ENCODE data around the gene ARHGAP26.

The ARHGAP26 gene

DNA sequence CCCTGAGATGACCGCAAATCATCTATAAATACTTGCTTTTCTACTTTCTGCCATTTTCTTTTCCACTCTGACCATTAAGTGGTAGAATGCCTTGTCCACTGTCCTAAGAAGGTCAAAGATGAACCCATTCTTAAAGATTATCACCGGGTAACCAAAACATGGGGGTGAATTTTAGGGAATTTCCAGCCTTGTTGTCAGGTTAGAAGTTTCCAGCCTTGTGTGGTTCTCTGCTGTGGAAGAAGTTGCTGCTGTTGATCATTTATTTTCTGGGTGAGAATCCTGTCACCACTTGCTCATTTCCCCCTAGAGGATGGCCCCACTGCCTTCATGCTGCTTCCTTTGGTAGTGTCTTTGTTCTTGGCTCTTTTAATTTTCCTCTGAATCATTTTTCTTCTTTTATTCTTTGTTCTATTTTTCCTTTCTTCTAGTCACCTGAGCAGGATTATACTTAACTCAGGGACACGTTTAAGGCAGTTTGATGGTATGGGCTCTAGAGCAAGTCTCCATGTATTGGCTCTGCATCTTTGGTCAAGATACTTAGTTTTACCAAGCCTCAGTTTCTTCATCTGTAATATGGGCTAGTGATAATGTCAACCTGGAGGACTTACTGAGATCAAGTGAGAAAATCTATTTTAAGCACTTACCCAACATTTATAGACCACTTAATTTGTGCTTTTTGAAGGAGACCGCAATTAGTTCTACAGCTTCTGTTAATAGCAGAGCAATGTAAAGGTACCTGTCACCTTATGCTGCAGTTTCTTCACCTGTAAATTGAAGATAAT lies 266.2 kb downstream of the ARHGAP26 start:
- DNase-seq (ENCODE audit: low read depth in 2 of 2), result no peak

DNA sequence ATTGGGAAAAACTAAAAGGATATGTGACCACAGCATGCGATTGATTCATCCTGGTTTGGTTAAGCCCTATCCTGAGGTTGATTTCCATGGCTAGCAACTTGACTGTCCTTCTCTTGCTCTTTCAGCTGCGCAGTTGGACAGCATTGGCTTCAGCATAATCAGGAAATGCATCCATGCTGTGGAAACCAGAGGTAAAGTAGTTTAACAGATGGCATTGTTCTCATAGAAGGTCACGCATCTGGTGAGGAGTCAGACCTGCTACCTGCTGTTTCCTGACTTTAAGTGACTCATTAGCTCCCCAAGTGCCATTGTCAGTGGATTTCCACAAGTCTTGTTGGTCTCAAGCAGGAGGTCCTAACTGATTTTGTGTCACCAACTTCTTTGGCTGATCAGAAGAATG lies 266.9 kb downstream of the ARHGAP26 start:
- DNase-seq (ENCODE audit: low read depth in 2 of 2), result no peak

DNA sequence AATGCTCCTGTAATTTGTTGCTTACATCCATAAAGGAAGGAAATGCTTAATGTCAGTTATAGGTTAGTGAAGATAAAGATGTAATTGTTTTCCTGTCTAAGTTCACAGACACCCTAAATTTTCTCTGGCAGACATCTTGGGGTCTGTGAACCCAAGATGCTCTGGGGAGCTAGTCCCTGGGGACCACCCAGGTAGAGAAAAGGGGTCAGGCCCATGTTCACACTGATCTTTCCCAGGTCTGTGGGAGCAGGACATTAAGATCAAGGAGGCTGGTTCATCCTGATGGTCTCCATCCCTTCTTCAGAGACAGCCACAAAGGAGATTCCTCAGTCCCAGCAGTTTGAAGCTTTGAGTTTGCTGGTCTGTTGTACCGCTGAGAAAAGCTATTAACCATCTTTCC lies 267.5 kb downstream of the ARHGAP26 start:
- no peak for DNase-seq (ENCODE audit: low read depth in 2 of 2)

DNA sequence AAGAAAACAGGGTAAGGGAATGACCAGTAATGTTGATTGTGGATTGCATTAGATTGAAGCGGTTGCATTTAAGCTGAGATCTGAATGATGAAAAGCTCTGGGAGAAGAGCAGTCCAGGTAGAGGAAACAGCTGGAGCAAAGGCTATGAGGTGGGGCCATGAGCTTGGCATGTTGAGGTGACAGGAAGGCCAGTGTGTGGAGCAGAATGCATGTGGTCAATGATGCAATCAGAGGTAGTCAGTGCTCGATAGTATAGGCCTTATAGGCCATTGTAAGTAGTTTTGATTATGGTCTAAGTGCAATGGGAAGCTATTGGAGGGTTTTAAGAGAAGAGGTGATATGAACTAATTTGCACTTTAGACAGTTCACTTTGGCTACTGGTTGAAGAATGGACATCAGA lies 270.4 kb downstream of the ARHGAP26 start:
- DNase-seq (ENCODE audit: low read depth in 2 of 2), result no peak

DNA sequence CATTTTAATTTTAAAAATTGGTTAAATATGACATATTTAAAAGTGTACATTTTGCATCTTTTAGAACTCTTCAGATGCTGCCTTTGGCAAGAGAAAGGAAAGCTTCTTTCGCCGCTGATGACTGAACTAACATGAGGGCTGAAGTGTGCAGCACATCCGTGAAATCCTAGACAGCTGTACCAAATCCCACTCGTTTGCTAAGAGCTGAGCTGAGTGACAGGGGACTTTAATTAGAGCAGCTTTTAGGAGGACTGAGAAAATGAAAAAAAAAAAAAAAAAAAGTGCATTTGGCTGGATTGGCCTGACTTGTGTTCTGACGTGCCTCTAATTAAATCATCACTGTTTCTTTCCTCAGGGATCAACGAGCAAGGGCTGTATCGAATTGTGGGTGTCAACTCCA lies 271.3 kb downstream of the ARHGAP26 start:
- DNase-seq (ENCODE audit: low read depth in 2 of 2), result no peak

DNA sequence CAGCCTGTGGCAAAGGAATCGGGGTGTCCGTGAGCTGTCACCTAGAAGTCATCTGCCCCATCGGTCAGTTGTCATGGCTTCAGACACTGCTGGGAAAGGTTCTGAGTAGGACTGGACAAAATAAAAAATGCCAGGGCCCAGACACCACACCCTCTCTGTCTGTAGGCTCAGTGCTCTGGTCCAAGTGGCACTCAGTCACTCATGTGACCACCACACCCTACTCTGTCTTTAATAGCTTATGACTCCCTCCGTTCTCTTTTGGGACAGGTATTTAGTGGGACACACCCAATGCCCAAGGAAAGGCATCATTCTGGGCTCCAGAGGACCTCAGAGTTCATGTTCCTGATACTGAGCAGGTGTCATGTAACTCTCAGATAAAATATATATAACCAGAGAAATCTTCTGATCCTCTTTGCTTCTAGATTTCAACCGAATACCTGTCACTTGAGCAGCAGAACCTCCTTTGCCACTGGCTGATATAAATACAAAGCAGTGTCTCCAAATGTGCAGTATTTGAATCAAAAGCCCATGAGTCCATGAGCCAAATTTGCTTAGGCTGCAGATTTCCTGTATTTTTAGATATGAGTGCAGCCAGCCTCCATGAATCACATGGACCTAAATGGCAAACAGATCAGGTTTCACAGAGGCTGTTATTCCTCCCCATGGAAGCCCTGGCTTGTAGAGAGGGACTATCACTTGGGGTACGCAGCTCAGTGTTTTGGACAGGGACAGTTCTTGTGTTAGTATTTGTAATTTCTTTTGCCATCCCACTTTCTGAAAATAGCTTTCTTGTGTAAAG lies 272.0 kb downstream of the ARHGAP26 start:
- no peak for DNase-seq (ENCODE audit: low read depth in 2 of 2)

DNA sequence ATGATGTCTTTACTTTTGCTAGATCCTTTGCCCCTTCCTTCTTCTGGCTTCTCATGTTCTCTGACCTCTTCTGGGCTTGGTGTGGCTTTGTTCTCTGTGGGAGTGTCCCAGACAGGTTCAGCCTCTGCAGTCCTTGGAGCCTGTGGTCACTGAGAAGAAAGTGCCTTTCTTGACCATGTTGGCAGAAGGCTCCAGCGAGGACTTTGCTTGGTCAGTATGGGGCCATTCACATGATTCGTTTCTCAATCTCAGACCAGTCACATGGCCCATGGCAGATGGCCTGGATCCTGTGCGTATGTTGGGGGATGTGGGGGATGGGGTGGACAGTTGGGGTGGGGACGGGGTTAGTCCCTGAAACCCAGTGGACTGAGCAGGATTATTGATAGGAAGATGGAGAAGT lies 274.1 kb downstream of the ARHGAP26 start:
- DNase-seq (ENCODE audit: low read depth in 2 of 2), result no peak

DNA sequence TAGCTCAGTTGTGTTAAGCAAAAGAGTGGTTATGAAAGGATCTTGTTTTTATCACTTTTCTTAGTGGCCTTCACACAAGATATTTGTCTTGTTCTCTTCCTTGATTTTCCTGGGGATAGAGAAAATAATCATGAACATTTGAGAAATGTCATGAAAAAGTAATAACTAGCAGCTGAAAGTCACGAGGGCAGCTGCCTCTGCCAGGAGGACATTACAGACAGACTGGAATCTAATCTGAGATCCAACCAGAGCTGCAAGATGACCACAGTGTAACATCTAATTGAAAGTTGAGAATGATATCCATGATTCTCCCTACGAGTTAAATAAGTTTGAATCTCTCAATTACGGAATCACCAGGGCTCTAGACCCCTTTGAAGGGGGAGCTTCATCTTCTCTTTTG lies 274.9 kb downstream of the ARHGAP26 start:
- no peak for DNase-seq (ENCODE audit: low read depth in 2 of 2)

DNA sequence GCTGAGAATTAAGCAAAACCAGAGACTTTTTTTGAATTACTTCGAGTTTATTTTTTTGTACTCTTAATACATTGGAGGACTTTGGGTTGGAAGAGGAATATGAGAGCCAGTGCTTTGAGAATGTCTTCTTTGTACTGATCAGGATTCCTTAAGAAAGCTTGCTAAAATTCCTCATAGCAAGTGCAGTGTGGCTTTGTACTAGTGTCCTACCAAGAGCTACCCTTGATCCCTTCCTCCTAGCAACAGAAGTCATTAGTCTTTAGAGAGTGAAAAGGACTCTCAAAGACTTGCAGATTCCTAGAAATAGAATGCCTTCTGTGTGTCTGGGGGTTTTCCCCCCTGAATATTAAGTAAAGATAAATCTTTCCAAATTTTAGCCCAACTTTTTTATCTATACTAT lies 276.1 kb downstream of the ARHGAP26 start:
- no peak for DNase-seq (ENCODE audit: low read depth in 2 of 2)

DNA sequence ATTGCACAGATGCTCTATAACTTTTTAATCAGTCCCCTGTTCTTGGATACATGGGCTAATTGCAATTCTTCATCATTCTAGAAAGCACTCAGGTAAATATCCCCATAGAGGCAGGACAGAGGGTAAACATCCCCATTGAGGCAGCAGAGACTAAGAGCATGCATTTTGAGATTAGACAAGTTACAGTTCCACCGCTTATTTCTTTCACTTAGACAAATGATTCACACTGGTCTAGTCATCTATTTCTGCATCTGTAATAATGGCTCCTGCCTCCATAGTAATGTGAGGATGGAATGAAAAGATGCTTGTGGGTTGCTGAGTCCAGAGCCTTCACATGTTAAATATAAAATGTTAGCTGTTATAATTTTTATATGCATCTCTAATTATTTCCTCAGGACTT lies 276.9 kb downstream of the ARHGAP26 start:
- no peak for DNase-seq (ENCODE audit: low read depth in 2 of 2)

DNA sequence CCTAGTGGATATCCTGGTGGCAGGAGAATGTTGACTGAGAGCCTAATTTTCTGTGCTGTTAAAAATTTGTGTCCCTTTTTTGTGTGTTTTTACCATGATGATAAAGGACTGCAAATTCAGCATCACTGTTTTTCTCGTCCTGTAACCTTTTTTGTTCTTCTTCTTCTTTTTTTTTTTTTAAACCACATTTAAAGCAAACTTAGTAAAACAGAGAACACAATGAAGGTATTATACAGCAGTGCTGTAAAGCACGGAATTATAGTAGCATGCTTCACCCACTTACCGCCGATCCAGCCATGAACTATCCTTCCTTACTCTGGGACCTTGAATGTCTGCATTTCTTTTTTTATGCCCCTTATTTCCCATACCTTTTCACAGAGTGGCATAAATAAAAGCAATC lies 280.0 kb downstream of the ARHGAP26 start:
- no peak for DNase-seq (ENCODE audit: low read depth in 2 of 2)

DNA sequence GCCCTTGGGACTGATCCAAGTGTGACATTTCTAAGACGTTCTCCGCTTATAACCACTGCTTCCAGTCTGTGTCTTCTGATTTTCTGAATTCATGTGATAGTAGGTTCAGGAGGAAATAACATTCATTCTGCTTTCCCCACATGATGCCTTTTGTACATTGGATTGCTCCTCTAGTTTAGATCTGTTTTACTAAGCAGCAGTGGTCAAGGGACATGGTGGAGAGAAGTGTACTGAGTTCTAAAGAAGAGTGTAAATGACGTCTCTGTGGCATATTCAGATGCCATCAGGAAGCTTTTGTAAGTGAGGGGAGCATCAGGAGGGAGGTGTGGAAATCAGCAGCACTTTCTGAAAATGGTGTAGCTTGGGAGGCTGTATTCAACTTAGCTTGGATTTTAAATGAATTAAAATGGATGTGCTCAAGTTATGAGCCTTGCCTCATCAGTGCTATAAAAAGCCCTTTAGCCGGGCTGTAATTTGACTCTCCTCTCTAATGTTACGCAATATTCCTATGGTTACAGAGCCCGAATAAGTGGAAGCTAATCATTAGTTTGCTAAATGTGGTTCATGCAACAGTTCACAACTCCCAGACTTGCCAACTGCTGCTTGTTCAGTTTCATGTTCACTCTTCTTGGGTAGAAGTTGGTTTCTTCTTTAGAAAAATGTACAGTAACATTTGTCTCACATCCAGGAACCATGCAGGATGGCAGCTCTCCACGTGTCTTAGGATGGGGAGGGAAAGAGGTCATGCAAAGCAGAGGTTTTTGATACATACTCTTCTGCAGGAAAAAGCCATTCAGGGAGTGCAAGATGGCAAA lies 281.3 kb downstream of the ARHGAP26 start:
- DNase-seq (ENCODE audit: low read depth in 2 of 2), result no peak

DNA sequence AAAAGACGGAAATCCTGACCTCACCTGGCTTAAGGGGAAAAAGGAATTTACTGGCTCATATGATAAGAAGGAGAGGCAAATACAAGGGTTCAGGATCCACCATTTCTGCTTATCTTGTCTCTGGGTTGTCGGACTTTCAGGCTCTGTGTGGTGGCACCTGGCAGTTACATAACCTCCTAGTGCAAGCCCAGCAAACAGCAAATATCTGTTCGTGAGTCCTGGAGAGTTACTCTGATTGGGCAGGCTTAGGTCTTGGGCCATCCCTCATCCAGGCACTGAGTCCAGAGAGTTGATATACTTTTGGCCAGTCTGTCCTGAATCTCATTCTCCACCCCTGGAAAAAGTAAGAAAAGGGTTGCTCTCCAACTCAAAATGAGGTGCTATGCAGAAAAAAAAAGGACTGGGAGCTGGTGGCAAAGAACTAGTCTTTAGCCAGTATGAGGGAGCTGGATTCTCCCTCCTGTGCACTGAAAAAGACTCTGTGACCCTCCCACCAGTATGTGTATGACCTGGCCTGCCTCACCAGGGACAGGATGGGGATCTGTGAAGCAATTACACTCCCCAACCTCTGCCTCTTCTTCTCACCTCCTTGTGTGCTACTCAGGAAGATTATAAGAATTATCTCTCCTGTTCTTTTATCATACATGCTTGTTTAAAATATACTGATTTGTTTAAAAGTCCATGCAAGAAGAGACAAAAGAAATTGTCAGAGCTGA lies 282.9 kb downstream of the ARHGAP26 start:
- DNase-seq (ENCODE audit: low read depth in 2 of 2), result no peak

DNA sequence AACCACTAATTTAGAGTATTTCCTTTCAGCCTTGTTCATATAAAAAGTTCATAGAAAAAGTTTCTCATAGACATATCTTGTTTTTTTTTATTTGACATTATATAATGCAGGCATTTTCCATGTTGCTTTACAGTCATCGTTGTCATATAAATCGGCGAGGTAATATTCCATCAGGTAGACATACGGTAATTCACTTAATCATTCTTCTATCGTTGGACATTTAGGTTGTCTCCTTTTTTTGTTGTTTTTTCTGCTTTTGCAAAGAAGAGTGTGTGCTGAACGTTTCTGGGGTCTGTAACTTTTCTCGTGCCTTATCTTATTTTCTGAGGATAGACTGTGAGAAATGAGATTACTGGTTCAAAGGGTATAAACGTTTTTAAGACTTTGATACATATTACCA lies 283.6 kb downstream of the ARHGAP26 start:
- no peak for DNase-seq (ENCODE audit: low read depth in 2 of 2)

DNA sequence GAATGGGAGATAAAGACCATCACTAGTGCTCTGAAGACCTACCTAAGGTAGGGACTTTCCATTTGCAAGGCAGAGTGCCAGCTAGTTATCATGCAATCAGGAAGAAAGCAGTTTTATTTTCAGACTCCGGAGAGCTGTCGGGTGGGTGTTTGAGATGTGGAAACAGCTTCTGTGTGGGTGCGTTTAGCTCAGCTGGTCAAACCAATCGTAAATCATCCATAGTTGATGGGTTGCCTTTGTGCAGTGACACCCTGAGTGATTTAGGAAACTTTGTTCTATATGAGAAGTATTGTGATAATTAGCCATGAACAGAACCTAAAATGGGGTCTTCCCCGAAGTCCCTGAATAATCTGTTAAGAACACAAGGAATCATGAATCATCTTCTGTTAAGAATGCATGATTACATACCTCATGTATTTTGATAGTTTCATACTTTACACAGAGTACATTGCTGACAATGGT lies 284.3 kb downstream of the ARHGAP26 start:
- peak in 1 of 2 donors; percentile 19 for DNase-seq (ENCODE audit: low read depth in 2 of 2)

DNA sequence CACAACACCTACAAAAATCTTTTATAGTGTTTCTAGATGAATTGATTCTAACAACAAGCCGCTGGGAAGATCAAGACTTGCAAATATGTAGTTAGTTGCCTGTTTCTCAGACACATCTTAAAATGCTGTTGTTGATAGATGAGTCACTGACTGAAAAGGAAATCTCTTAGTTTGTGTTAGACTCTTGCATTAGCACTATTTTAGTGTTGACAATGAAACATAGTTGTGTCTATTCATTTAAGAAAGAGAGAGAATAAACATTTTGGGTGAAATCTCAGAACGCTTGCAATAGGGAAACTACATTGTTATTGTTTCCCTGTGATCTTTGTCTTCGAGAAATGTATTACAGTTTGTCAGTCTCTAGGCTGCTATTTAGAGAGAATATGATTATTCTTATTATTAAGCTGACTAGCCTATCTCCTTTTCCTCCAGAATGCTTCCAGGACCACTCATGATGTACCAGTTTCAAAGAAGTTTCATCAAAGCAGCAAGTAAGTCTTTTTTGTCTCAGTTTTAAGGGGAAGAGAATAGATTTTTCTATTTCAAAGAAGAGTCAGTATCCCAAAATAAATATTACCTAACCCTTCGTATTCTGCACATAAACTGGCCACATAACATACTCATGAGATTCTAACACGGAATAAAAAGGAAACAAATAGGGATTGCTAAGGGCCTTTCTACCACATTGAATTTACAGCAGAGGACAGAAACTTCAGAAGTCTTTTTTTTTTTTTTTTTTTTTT lies 285.6 kb downstream of the ARHGAP26 start:
- DNase-seq (ENCODE audit: low read depth in 2 of 2), result no peak

DNA sequence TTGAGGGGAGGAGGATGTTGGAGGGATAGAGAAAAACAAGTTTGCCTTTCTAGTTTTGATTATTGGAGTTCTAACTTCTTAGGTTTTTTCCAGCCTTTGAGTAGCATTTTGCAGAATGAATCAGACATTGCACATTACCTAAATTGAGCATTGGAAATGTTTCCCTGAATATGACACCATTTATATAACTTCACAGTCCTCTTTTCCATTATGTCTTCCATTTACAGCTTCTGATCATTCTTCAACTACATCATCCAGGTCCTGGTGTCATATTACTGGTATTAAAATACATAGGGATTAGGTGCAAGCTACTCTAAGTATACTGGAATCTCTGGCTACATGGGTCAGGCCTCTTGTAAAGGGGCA lies 286.1 kb downstream of the ARHGAP26 start:
- DNase-seq (ENCODE audit: low read depth in 2 of 2), result no peak

DNA sequence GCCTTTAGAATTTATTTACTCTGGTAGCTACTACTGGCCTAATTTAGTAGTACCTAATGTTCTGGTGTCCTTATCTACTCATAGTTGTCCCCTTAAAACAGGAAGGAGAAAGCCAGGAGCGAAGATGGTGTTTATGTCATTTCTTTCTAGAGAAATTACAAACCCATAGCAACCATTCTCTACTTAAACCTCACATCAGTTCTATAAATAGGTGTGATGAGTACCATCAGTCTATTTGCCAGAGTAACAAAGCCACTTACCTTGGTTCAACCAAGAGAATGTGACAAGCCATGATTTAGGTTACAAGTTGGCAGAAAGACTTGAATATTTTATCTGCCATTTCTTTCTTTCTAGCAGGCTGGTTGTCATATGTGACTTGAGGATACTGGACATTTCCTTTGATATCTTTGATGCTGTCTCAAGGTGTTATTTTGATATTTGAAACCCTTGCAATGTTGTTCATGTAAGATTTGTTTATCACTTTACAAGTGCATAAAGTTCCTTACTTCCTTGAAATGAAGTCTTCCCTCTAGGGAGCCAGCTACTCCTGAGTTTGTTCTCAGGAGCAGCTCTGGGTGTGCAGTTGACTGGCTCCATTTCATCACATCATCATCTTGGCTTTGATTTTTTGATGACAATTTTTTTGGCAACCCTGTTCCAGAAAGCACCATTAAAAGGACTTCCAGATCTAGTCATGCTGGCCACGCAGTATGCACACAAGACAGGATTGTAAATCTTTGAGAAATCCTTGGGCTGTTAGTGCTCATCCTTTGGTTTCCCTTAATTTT lies 286.8 kb downstream of the ARHGAP26 start:
- DNase-seq (ENCODE audit: low read depth in 2 of 2), result no peak

DNA sequence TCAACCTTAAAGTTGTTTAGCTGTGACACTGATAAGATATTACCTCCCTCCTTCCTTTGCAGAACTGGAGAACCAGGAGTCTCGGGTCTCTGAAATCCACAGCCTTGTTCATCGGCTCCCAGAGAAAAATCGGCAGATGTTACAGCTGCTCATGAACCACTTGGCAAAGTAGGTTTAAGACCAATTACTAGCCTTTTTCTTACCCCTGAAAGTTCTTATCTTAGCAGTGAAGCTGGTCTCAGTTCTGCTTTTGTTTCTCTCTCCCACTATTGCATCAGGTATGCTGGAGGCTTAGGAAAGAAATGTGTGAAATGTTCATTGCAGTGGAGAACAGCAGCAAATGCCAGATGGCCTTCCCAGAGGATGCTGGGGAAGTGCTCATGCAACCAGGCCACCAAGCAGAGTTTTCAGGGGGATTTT lies 287.4 kb downstream of the ARHGAP26 start:
- no peak for DNase-seq (ENCODE audit: low read depth in 2 of 2)

DNA sequence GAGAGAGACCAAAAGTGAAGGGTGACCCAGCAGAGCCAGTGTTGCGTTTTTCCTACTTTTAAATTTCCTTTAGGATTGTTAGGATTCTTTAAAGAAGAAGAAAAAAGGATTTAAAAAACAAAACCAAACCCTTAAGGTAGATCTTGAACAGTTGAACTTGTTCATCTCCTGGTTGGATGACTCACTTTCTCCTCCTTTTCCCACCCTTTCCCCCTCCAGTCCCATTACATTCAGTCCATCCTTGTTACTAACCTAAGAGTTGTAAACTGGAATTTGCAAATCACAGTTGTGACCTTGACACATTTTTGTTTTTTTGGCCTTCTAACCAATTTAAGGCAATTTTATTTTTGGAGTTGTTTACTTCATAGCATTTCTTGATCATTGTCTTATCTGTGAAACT lies 289.2 kb downstream of the ARHGAP26 start:
- no peak for DNase-seq (ENCODE audit: low read depth in 2 of 2)

All from stimulated activated CD8-positive, alpha-beta memory T cell treated with anti-CD3 and anti-CD28 coated beads, Interleukin-15, amount 100 ng/mL, for 4 hours (primary cell).